HK-2 (cell line): ENCODE results near the gene PMS2.
"Not testable (repeated sequence)": the region's sequence is repeated elsewhere in the genome, so short reads cannot be mapped to it uniquely, and the experiment has no call there.

Experiments used
- DNase-seq: peaks from one replicate; pipeline ENCODE4 v3.0.0-alpha.2; 2018; ENCODE audit not compliant: unreplicated experiment

PMS2 gene, protein sequence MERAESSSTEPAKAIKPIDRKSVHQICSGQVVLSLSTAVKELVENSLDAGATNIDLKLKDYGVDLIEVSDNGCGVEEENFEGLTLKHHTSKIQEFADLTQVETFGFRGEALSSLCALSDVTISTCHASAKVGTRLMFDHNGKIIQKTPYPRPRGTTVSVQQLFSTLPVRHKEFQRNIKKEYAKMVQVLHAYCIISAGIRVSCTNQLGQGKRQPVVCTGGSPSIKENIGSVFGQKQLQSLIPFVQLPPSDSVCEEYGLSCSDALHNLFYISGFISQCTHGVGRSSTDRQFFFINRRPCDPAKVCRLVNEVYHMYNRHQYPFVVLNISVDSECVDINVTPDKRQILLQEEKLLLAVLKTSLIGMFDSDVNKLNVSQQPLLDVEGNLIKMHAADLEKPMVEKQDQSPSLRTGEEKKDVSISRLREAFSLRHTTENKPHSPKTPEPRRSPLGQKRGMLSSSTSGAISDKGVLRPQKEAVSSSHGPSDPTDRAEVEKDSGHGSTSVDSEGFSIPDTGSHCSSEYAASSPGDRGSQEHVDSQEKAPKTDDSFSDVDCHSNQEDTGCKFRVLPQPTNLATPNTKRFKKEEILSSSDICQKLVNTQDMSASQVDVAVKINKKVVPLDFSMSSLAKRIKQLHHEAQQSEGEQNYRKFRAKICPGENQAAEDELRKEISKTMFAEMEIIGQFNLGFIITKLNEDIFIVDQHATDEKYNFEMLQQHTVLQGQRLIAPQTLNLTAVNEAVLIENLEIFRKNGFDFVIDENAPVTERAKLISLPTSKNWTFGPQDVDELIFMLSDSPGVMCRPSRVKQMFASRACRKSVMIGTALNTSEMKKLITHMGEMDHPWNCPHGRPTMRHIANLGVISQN

DNA sequence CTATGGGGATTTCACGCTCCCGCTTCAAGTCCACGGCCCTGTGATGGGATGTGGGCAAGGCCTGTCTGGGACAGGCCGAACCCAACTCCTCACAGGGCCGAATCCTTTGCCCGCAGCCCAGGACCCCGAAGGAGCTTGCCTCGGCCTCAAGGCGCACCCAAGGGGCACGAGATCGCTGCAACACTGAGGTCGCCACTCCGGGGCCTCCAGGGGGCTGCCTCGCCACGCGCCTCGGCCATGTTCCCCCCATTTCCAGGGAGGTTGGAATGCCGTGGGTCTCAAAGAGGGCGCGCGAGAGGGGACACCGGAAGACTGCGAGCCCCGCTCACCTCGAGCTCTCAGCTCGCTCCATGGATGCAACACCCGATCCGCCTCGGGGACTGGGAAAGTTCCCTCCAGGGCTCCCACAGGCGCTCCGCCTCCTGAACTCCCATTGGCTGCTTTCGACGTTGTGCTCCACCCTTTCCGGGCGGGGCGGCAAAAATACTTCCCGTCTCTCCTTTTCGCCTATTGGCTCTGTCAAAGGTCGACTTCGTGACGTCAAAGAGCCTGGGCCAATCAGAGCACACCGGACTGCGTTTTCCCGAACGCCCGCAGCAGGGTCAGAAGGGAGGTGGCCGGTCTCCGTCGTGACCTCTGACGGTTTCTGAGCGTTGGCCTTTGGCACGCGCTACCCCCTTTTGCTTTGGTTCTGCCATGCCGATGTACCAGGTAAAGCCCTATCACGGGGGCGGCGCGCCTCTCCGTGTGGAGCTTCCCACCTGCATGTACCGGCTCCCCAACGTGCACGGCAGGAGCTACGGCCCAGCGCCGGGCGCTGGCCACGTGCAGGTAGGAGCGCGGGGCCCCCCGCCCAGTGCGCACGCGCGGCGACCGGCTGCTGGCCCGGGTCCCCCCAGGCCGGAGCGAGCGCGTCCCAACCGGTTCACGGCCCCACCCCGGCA lies at the start of gene PMS2, which contains the start of gene AIMP2:
TSS of gene PMS2 (minus strand) at position 382 of the 944 bp plus-strand sequence. CDS start at position 352, 30 bp downstream.
TSS of gene AIMP2 (plus strand) at position 605 of the 944 bp plus-strand sequence. CDS start at position 697, 92 bp downstream.
- peak; percentile 98 for DNase-seq

DNA sequence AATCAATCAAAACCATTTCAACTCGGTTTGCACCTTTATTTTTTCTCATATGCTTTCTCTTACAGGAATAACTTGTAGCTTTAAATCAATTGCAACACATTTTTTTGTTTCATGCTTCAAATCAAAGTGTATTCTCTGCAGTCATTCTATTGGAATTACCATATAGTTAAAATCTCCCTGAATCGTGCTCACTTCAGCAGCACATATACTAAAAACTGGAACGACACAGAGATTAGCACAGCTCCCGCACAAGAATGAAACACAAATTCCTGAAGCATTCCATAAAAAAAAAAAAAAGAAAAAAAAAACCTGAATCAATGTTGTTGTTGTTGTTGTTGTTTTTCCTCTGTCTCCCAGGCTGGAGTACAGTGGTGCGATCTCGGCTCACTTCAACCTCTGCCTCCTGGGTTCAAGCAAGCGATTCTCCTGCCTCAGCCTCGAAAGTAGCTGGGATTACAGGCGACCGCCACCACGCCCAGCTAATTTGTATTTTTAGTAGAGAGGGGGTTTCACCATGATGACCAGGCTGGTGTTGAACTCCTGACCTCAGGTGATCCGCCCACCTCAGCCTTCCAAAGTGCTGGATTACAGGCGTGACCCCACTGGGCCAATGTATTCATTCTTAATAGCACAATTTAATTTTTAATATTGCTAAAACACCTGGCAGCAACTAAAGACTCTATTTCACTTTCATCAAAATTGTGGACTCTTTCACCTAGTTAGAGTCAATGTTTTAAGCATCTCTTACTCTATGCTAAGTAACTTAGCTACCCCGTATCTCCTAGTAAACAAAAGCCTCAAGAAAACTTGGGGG lies 48.7 kb upstream of the PMS2 start:
- no peak for DNase-seq

DNA sequence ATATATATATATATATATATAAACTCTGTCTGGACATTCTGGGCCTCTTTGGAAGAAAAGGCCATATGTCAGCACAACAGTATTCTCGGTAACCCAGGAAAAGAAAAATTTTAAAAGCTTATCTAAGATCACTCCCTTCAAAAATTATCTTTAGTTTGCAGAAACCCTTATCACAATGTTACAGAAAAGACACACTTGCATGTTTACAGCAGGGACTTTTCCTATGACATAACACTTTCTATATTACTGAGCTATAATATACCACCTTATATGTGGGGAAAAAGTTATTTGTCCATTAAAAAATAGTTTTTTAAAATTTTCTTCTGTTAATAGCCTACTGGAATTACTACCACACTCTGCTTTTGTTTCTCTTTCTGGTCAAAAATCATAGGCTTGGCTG lies 47.8 kb upstream of the PMS2 start:
- no peak for DNase-seq

DNA sequence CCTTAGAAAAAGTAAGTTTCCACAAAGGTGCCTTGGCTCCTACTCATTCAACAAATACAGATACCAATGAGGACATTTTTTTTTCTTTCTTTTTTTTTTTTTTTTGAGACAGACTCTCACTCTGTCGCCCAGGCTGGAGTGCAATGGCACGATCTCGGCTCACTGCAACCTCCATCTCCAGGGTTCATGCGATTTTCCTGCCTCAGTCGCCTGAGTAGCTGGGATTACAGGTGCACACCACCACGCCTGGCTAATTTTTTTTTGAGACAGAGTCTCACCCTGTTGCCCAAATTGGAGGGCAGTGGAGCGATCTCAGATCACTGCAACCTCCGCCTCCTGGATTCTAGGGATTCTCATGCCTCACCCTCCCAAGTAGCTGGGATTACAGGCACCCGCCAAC lies 42.3 kb upstream of the PMS2 start:
- DNase-seq, result not testable (repeated sequence)

DNA sequence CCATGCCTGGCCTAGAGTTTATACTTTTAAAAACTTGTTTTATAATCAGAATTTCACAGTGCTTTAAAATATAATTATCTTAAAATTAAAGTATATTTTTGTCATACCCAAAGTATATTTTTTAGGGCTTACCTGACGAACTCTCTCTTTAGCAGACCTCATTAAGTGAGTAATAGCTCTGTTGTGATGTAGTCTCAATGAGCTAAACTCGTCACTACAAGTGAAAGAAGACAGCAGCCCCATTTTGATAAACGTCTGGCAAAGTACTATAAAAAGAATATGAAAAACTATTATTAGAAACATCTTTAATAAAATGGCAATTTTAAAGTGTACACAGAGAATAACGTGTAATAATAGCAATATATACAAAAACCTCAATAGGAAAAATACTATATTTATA lies 40.9 kb upstream of the PMS2 start:
- no peak for DNase-seq

DNA sequence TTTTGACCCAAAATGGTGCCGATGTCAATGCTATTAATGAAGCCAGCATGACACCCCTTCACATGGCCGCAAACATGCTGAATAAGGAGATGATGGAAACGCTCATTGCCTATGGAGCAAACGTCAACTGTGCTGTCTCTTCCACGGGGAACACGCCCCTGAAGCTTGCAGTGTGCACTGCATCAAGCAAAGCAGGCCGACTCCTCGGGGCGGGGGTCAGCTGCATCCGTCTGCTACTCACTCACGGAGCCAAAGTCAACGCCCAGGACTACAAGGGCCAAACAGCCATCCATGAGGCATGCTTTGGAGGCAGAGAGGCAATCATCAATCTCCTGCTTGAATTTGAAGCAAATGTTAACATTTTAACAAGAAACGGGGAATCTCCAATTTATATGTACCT lies 26.8 kb upstream of the PMS2 start:
- DNase-seq, result no peak

DNA sequence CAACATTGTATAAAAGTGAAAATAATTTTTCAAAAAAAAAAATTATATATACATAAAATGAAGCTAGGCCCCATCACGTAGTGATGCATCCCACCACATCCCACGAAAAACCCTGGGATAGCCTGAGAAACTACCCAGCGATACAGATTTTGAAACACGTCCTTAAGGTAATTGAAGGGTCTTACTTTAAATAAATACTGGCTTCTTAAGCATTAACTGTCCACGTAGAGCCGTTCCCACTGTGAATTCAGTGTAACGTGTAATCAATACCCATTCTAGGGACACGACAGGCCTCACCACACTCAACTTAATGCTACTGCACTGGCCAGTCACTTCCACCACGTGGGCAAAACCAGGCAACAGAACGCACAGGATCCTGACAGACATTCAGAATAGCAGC lies 26.3 kb upstream of the PMS2 start:
- DNase-seq, result no peak

DNA sequence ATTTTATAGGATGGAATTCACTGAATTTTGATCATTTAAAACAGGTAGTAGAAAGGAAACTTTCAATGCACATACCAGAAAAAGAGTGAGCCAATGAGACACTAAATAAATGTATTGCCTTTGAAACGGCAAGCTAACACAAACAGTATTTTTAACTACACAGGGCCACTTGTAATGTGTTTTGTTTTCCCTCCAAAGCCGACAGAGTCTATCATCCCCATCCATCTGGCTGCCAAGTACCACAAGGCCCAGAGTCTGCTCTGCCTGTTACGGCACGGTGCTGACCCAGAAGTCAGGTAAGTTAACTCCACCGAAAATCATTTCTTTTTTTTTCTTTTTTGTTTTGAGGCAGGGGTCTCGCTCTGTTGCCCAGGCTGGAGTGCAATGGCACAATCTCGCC lies 23.8 kb upstream of the PMS2 start:
- DNase-seq, result no peak

DNA sequence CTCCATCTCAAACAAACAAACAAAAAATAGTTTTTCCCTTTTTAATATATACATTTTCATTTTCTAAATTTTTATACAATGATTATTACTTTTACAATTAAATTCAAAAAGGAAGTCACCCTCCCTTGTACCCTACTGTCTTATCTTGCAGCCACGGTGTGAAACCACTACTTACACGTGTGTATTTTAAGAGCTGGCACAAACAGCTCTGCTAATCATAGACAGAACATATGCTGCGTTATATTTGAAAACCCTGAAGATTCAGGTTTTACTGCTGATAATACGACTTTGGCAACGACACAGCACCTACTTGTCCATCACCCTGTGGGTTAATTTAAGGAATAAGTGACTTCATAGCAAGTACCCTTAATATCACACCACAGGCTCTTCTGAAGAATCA lies 23.3 kb upstream of the PMS2 start:
- DNase-seq, result no peak

DNA sequence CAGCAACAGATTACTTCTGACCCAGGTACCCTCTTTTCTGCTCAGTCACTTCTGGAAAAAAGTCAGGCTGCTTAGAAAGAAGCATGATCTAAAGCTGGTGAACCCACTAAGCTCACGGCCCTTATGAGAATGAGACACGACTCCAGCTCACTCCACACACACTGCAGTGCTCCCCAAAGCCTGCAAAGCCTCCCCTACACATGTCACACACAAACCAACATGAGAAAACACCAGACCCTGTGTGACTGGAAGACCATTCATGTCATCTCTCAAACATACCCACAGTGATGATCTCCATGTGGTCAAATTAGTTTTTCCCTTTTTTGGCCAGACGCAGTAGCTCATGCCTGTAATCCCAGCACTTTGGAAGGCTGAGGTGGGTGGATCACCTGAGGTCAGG lies 22.7 kb upstream of the PMS2 start:
- DNase-seq, result no peak

DNA sequence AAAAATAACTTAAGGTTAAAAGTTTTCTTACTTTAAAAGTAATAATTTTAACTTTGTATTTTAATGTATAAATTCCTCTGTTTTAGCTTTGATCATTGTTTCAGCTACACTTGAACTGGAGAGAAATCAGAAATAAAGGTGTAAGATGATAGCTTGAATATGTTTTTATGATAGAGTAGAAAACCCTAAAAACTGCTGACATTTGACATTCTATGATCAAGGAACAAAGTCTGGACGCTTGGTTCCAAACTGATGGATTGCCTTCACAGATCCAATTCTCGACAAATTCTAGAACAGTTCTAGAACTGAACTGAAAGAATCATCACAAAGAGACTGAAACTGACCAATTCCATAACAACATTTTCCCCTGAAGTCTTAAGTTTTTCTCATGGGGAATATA lies 22.1 kb upstream of the PMS2 start, which contains the start of gene ANKRD61:
TSS of gene ANKRD61 (plus strand) at position 389 of the 400 bp plus-strand sequence. CDS start at position 389, 0 bp downstream.
- DNase-seq, result no peak

DNA sequence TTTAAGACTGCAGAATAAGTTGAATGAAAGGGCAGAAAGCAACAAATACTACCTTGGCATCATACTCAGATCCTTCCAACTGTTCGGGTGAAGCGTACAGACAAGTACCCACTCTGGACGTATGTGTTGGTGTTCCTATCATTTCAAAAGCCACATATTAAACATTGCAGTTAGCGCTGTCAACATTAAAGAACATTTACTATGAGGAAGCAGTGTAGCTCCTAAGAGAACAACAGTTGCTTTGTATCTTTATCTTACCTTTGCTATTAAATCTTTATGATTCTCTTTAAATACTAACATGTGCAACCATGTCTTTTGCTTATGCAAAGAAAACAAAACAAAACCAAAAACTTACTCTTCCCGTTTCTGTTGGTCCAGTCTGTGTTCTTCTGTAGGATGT lies 19.7 kb upstream of the PMS2 start:
- DNase-seq, result no peak

DNA sequence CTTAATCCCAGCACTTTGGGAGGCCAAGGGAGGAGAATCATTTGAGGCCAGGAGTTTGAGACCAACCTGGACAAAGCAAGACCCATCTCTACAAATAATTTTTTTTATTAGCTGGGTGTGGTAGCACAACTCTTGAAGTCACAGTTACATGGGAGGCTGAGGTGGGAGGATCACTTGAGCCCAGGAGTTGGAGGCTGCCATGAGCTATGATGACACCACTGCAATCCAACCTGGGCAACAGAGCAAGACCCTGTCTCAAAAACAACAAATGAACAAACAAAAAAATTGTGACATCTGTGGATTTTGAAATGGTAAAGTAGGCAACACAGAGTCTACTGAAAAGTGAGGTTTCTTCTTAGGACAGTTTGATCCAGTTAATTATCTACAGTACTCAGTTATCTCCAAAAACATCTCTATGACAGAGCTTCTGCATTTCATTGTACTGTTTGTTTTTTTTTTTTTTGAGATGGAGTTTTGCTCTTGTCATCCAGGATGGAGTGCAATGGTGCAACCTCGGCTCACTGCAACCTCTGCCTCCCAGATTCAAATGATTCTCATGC lies 19.0 kb upstream of the PMS2 start:
- DNase-seq, result no peak

DNA sequence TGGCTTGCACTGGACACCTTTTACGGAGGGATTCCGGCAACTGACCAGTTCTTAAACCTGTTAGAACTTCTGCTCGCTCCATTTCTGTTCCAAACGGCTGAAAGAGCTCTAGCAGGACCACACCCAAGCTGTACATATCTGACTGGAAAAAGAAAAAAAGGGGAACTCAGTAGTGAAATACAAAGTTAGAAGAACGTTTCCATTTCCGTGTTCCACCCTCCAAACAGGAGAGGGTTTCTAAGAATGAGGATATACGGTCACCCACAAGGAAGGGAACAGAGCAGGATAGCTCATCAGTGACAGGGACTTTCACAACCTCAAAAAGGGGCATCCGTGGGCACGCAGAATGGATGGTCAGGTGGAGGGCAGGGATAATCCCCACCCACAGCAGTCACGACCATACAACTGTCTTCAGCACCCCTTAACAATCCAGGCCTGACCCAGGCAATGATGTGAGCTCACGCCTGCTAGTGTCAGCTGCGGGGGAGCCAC lies 18.0 kb upstream of the PMS2 start:
- no peak for DNase-seq

DNA sequence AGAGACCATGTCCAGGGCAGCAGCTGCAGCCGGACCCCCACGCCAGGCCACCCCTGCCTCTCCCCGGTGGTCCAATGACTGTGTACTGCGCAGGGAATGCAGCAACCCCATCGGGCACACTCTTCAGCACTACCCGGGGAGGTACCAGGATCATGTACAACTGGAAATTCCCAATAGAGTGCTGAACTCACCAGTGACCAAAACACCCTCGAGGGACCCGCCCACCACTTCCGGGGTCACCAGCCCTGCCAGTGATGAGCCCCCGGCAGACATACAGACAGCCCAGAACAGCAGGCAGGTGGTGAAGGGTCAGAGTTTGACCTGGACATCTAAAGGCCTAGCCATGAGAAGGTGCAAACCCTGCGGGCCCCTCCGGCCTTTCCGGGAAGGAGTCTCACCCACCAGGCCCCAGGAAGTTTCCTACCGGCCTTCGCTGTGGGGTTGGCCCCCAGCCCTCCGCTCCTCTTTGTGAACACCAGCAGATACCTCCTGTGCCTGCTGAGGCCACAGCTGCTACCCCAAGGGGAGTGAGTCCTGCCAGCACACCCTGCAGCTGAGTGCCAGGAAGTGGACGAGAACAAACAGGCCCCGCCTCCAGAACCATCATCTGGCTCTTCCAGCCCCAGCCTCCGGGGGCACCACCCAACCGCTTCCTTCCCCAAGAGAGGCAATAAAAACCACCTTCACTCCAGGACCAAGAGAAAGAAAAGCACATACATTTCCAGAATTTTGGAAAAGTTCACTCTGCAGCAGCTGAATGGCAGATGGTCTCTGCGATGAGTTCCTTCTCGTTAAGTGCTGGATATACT lies 17.4 kb upstream of the PMS2 start:
- peak; percentile 59 for DNase-seq

DNA sequence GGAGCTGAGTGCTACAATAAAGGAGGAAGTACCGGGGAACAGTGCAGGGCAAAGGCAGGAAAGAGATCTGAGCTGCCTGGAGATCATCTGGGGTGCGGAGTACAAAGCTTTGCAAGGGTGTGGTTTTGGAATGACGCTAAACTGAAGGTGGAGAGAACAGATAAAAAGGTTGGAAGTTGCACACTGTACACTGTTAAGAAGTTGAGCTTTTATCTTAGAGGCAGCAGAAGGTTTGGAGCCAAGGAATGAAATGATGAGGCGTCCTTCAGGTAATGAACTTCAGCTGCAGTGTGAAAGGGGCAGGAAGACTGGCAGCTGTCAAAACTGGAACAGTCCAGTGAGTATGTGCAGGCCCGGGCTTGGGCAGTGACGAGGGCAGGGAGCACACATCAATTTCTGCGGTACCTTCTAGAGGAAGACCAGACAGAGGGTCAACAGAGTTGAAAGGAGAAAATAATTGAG lies 15.2 kb upstream of the PMS2 start:
- DNase-seq, result no peak

DNA sequence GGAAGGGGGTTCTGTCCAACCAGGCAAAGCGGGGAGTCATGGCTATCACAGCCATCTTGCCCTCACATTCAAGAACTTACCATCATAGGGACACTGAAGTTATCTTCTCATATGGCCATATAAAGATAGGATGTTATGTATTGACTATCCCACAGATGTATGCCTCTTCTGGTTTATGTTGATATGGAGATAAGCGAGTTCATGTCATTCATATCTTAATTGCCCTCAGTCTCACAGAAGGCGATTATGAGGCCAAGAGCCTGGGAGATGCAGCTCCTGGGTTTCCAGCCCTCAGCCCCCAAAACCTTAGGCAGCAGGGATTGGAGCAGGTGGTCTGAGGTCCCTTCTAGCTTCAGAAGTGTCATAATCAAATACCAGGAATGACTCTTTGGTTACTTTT lies 13.9 kb upstream of the PMS2 start:
- no peak for DNase-seq

DNA sequence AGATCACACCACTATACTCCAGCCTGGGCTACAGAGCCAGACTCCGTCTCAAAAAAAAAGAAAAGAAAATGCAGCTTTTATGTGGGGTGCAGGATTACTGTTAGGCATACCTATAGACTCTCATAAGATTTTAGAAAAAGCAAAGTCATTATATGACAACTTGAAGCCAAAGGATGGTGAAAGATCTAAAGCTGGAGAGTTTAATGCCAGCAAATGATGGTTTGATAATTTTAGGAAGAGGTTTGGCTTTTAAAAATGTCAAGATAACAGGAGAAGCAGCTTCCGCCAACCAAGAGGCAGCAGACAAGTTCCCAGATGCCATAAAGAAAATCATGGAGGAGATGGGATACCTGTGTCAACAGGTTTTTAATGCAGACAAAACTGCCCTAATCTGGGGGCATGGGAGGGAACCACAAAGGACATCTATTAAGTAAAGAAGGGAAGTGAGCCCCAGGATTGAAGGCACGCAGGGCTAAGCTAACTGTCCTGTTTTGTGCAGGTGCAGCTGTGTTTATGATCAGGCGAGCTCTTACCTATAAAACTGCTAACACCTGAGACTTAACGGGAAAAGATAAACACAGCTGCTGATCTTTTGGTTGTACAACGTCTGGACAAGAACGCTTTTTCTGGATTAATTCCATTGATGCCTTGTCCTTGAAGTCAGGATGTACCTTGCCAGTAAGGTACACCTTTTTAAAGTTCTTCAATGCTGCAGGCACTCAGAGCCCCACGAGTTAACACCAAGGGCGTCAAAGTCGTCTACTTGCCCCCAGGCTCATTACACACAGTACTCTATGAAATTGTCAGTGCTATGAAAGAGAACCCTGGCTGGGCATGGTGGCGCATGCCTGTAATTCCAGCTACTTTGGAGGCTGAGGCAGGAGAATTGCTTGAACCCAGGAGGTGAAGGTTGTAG lies 11.8 kb upstream of the PMS2 start:
- DNase-seq, result no peak
